ENCODE data around the gene PTPN20.
"Not testable (repeated sequence)": the region's sequence is repeated elsewhere in the genome, so short reads cannot be mapped to it uniquely, and the experiment has no call there.

The PTPN20 gene

GRCh38 chr10:46960742-46961141 lies 49.5 kb downstream of the PTPN20 start:
- not testable (repeated sequence) for DNase-seq (ENCODE audit: low read depth)

GRCh38 chr10:46963356-46963755 lies 52.1 kb downstream of the PTPN20 start:
- not testable (repeated sequence) for DNase-seq (ENCODE audit: low read depth)

- not testable (repeated sequence) for DNase-seq (ENCODE audit: low read depth)
Observed at GRCh38 chr10:46967013-46967412, 55.8 kb downstream of the PTPN20 start.

- DNase-seq (ENCODE audit: low read depth): not testable (repeated sequence)
Observed at GRCh38 chr10:46980223-46980622, 69.0 kb downstream of the PTPN20 start.

- DNase-seq (ENCODE audit: low read depth): not testable (repeated sequence)
Observed at GRCh38 chr10:46987233-46987924, 76.2 kb downstream of the PTPN20 start.

- DNase-seq (ENCODE audit: low read depth): peak; percentile 12
Observed at GRCh38 chr10:46992803-46993561, 81.8 kb downstream of the PTPN20 start.

- no peak for DNase-seq (ENCODE audit: low read depth)
Observed at GRCh38 chr10:46995234-46995633, 84.0 kb downstream of the PTPN20 start.

- no peak for DNase-seq (ENCODE audit: low read depth)
Observed at GRCh38 chr10:46998192-46998591, 87.0 kb downstream of the PTPN20 start.

- no peak for DNase-seq (ENCODE audit: low read depth)
Observed at GRCh38 chr10:46998595-46998994, 87.4 kb downstream of the PTPN20 start.

GRCh38 chr10:46999217-46999616 lies 88.0 kb downstream of the PTPN20 start:
- no peak for DNase-seq (ENCODE audit: low read depth)

- no peak for DNase-seq (ENCODE audit: low read depth)
Observed at GRCh38 chr10:47008769-47009168, 97.5 kb downstream of the PTPN20 start.

- no peak for DNase-seq (ENCODE audit: low read depth)
Observed at GRCh38 chr10:47009215-47009838, 98.1 kb downstream of the PTPN20 start.

GRCh38 chr10:47010036-47010435 lies 98.8 kb downstream of the PTPN20 start:
- DNase-seq (ENCODE audit: low read depth): no peak

- no peak for DNase-seq (ENCODE audit: low read depth)
Observed at GRCh38 chr10:47012214-47012613, 101.0 kb downstream of the PTPN20 start.

- DNase-seq (ENCODE audit: low read depth): no peak
Observed at GRCh38 chr10:47013507-47014154, 102.4 kb downstream of the PTPN20 start.

GRCh38 chr10:47015404-47015803 lies 104.2 kb downstream of the PTPN20 start:
- DNase-seq (ENCODE audit: low read depth): no peak

GRCh38 chr10:47016564-47016963 lies 105.3 kb downstream of the PTPN20 start:
- DNase-seq (ENCODE audit: low read depth): no peak

- no peak for DNase-seq (ENCODE audit: low read depth)
Observed at GRCh38 chr10:47018026-47018735, 107.0 kb downstream of the PTPN20 start.

- DNase-seq (ENCODE audit: low read depth): no peak
Observed at GRCh38 chr10:47019155-47020145, 108.2 kb downstream of the PTPN20 start.

- no peak for DNase-seq (ENCODE audit: low read depth)
Observed at GRCh38 chr10:47020471-47020870, 109.2 kb downstream of the PTPN20 start.

- no peak for DNase-seq (ENCODE audit: low read depth)
Observed at GRCh38 chr10:47021850-47022249, 110.6 kb downstream of the PTPN20 start.

Data from GM04504 (cell line).